Measurements from ENCODE around the gene PPIA. TPM values are rescaled to one million over a fixed set of nuclear protein-coding genes. Genes with fewer than 3 reads are reported as not detected.

The PPIA gene
- polyA plus RNA-seq, 4 donors = 1,389 to 4,480 (median 2,811) TPM

DNA sequence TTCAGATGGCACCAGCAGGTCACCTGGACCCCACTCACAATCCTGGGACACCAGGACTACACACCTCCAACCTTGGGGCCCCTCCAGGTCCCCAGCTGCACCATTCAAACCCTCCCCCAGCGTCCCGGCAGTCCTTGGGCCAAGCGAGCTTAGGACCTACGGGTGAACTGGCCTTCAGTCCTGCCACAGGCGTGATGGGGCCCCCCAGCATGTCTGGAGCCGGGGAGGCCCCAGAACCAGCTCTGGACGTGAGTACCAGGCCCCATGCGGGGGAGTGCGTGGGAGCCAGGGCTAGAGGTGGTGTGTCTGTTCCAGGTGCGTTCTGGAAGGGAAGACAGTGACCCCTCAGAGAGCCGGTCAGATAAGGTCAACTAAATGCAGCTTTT lies 30.1 kb upstream of the PPIA start:
- Histone ChIP-seq H3K4me1 (ENCODE audit: control insufficient read depth in 3 of 3, insufficient read depth in 2 of 3, low read depth in 1 of 3, low read length in 2 of 3) (peaks cover 0 to 17% (median 15%) of the 10 kb centered on the region in 3 donors), H3K36me3 (ENCODE audit: control insufficient read depth in 3 of 3, insufficient read depth in 2 of 3, low read depth in 1 of 3, low read length in 3 of 3) (peaks cover 23 to 71% (median 35%) of the 10 kb centered on the region in 3 donors)
- FAIRE-seq = no peak

DNA sequence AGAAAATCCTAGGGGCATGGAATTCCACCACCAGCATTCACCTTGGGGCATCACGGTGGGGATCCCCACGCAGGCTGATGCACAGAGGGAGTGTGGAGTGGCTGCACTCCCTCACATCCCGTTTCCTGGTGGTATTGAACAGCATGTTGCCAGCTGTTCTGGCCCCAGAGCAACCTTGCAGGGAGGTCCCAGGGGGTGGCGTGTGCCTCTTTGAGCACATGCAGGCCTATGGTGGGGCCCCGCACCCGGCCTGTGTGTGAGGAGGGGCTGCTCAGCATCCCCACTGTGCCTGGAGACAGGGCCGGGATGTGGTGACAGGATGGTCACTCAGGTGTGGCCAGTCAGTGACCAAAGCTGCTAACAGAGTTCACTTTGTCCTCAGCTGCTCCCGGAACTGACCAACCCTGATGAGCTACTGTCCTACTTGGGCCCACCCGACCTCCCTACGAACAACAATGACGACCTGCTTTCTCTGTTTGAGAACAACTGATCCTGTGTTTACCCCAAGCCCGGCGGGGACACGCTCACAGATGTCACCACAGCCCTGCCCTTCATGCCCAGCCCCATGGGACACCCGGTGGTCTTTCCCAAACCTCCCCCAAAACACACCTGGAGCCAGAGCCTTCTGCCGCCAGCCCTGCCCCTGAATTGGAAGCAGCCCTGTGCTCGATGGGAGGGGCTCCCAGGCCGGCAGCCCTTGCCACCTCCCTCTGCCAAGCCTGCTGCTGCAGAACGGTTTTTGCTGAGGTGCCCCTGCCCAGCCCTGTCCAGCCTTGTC lies 29.2 kb upstream of the PPIA start:
- peaks cover 0 to 17% (median 15%) of the 10 kb centered on the region in 3 donors for H3K4me1 ChIP-seq (ENCODE audit: control insufficient read depth in 3 of 3, insufficient read depth in 2 of 3, low read depth in 1 of 3, low read length in 2 of 3)
- H3K9me3 ChIP-seq (ENCODE audit: control insufficient read depth in 2 of 2, insufficient read depth in 1 of 2, low read depth in 1 of 2, low read length in 1 of 2) = no peaks in the 10 kb centered on the region
- H3K4me3 ChIP-seq (ENCODE audit: low read depth in 1 of 3, low read length in 3 of 3) = no peak overlapping the region
- 68 to 74% (median 74%) methylated on average over 17 to 19 of the region's 19 CpGs for WGBS, 3 donors
- peaks cover 23 to 62% (median 29%) of the 10 kb centered on the region in 3 donors for H3K36me3 ChIP-seq (ENCODE audit: control insufficient read depth in 3 of 3, insufficient read depth in 2 of 3, low read depth in 1 of 3, low read length in 3 of 3)
- no peak for DNase-seq
- no peaks in the 10 kb centered on the region for H3K27me3 ChIP-seq (ENCODE audit: control insufficient read depth in 3 of 3, insufficient read depth in 3 of 3, low read length in 3 of 3)
- no peak for FAIRE-seq
- peak overlapping the region in 2 of 3 donors; percentile 63 to 79 for H3K27ac ChIP-seq (ENCODE audit: low read depth in 1 of 3, low read length in 2 of 3)

More for the DNA sequence above, 30.1 kb upstream of the PPIA start:
- Histone ChIP-seq H3K4me3 (ENCODE audit: low read depth in 1 of 3, low read length in 3 of 3) (no peak overlapping the region), H3K27me3 (ENCODE audit: control insufficient read depth in 3 of 3, insufficient read depth in 3 of 3, low read length in 3 of 3) (no peaks in the 10 kb centered on the region), H3K27ac (ENCODE audit: low read depth in 1 of 3, low read length in 2 of 3) (no peak overlapping the region), H3K9me3 (ENCODE audit: control insufficient read depth in 2 of 2, insufficient read depth in 1 of 2, low read depth in 1 of 2, low read length in 1 of 2) (no peaks in the 10 kb centered on the region)
- DNase-seq = no peak
- 88 to 92% (median 92%) methylated on average over 11 of the region's 11 CpGs for WGBS, 3 donors

DNA sequence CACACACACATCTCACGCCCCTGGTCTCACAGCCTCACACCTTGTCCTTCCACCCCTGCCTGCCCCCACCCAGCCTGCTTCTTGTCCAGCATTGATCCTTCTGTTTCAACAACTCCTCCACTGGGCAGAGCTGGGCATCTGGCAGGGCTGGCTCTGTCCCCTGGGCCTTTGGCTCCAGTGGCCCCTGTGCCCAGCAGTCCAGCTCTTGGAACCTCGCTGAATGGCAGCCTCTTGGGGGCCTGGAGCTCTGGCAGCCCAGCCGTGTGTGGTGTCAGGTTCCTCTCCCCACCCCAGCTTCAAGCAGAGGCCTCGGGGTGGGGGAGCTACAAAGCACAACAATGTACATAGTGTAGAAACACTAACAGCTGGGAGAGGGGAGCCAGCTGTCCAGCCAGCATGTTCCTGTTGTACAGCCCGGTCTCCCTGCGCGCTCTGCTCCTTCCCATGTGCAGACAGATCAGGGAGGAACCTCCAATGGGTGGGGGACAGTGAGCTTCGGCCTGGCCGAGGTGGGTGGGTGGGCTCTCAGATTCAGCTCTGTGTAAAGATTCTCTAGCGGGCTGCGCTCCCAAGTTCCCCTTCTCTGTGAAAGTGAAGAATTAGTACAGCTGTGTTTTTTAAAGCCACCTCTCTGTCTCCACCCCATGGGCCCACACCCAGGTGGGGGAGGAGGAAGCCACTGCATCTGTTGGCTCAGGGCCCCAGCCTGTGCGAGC lies 28.4 kb upstream of the PPIA start:
- H3K27me3 ChIP-seq (ENCODE audit: control insufficient read depth in 3 of 3, insufficient read depth in 3 of 3, low read length in 3 of 3) = no peaks in the 10 kb centered on the region
- peaks cover 23 to 55% (median 26%) of the 10 kb centered on the region in 3 donors for H3K36me3 ChIP-seq (ENCODE audit: control insufficient read depth in 3 of 3, insufficient read depth in 2 of 3, low read depth in 1 of 3, low read length in 3 of 3)
- no peaks in the 10 kb centered on the region for H3K9me3 ChIP-seq (ENCODE audit: control insufficient read depth in 2 of 2, insufficient read depth in 1 of 2, low read depth in 1 of 2, low read length in 1 of 2)
- H3K27ac ChIP-seq (ENCODE audit: low read depth in 1 of 3, low read length in 2 of 3) = peak overlapping the region in 2 of 3 donors; percentile 63 to 79
- H3K4me1 ChIP-seq (ENCODE audit: control insufficient read depth in 3 of 3, insufficient read depth in 2 of 3, low read depth in 1 of 3, low read length in 2 of 3) = peaks cover 0 to 17% (median 15%) of the 10 kb centered on the region in 3 donors
- DNase-seq (peak; percentile 54 to 64), FAIRE-seq (no peak)
- H3K4me3 ChIP-seq (ENCODE audit: low read depth in 1 of 3, low read length in 3 of 3) = no peak overlapping the region
- WGBS, 3 donors = 38 to 57% (median 55%) methylated on average over 12 of the region's 12 CpGs

DNA sequence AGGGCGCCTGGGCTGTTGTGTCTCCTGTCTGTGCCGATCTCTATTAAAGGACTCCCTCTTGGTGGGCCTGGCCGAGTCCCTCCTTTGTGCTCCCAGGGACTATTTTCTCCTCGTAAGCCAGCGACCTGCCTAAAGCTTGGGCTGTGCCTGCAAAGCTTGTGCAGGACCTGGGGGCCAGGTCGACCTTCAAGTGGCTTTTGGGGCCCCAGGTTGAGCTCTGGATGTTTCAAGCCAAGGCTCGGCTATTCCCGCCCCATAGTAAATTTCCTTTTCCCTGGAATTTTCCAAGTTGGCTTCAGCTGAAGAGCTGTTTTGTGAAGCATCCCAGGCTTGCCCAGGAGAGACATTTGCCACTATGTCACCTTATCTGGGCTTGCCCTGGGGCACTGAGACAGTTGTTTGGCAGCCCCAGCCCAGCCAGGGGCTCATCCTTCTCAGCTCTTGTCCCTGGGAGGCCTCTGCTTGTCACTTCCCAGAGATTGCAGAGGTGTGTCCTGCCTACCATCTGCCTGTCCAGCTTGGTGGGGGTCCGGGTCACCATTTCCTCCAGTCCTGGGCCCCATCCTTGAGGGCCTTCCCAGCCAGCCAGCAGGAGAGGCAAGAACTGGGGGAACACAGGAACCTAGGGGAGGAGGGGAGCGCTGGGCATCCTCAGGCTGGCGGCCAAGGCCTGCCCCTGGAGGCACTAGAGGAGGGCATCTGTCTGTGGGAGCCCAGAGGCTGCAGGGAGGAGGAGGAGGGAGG lies 27.7 kb upstream of the PPIA start:
- 40 to 47% (median 46%) methylated on average over 11 of the region's 11 CpGs for WGBS, 3 donors
- Histone ChIP-seq H3K27me3 (ENCODE audit: control insufficient read depth in 3 of 3, insufficient read depth in 3 of 3, low read length in 3 of 3) (no peaks in the 10 kb centered on the region), H3K36me3 (ENCODE audit: control insufficient read depth in 3 of 3, insufficient read depth in 2 of 3, low read depth in 1 of 3, low read length in 3 of 3) (peaks cover 17 to 48% (median 19%) of the 10 kb centered on the region in 3 donors), H3K4me1 (ENCODE audit: control insufficient read depth in 3 of 3, insufficient read depth in 2 of 3, low read depth in 1 of 3, low read length in 2 of 3) (peaks cover 0 to 17% (median 15%) of the 10 kb centered on the region in 3 donors), H3K9me3 (ENCODE audit: control insufficient read depth in 2 of 2, insufficient read depth in 1 of 2, low read depth in 1 of 2, low read length in 1 of 2) (no peaks in the 10 kb centered on the region), H3K27ac (ENCODE audit: low read depth in 1 of 3, low read length in 2 of 3) (peak overlapping the region in 2 of 3 donors; percentile 63 to 68), H3K4me3 (ENCODE audit: low read depth in 1 of 3, low read length in 3 of 3) (no peak overlapping the region)
- FAIRE-seq (no peak), DNase-seq (no peak)

DNA sequence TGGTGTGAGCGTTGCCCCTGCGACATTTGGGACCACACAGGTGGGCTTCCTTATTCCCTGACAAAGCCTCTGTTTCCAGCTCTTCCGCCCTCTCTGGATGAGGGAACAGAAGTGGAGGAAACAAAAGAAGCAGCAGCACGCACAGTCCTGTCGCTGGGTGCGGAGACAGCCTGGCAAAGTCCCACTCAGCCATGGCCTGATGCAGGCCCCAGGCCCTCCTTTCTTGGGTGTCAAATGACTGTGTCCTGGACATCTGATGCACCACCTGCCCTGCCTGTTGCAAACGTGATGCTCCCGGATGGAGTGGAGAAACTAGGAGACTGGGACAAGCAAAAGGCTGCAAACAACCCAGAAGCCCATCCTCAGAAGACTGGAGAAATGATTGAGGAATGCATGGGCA lies 27.1 kb upstream of the PPIA start:
- WGBS, 3 donors = 65 to 71% (median 69%) methylated on average over 8 of the region's 8 CpGs
- H3K27me3 ChIP-seq (ENCODE audit: control insufficient read depth in 3 of 3, insufficient read depth in 3 of 3, low read length in 3 of 3) = no peaks in the 10 kb centered on the region
- FAIRE-seq = no peak
- no peaks in the 10 kb centered on the region for H3K9me3 ChIP-seq (ENCODE audit: control insufficient read depth in 2 of 2, insufficient read depth in 1 of 2, low read depth in 1 of 2, low read length in 1 of 2)
- peaks cover 16 to 42% (median 16%) of the 10 kb centered on the region in 3 donors for H3K36me3 ChIP-seq (ENCODE audit: control insufficient read depth in 3 of 3, insufficient read depth in 2 of 3, low read depth in 1 of 3, low read length in 3 of 3)
- no peak for DNase-seq
- H3K4me3 ChIP-seq (ENCODE audit: low read depth in 1 of 3, low read length in 3 of 3) = no peak overlapping the region
- H3K4me1 ChIP-seq (ENCODE audit: control insufficient read depth in 3 of 3, insufficient read depth in 2 of 3, low read depth in 1 of 3, low read length in 2 of 3) = peaks cover 0 to 17% (median 15%) of the 10 kb centered on the region in 3 donors
- peak overlapping the region in 1 of 3 donors; percentile 26 for H3K27ac ChIP-seq (ENCODE audit: low read depth in 1 of 3, low read length in 2 of 3)

DNA sequence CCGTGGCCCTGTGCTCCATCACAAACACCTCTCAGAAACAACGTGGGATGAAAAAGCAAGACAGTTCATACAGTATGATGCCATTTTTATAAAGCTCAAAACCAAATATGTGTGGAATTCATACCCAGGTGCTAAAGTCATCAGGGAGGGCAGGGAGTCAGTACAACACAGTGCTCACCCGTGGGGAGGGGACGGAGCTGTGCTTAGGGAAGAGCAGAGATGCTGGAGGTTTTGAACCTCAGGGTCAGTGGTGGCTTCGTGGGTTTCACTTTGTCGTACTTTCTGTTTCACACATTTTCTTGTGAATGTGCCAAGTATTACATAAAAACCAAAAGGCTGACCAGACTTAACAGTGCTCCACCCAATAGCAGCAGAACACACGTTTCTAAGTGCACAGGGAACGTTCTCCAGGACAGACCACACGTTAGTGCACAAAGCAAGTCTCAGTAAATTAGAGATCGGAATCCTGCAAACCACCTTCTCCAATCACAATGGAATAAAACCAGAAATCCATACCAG lies 26.6 kb upstream of the PPIA start:
- Histone ChIP-seq H3K4me3 (ENCODE audit: low read depth in 1 of 3, low read length in 3 of 3) (no peak overlapping the region), H3K27me3 (ENCODE audit: control insufficient read depth in 3 of 3, insufficient read depth in 3 of 3, low read length in 3 of 3) (no peaks in the 10 kb centered on the region), H3K27ac (ENCODE audit: low read depth in 1 of 3, low read length in 2 of 3) (peak overlapping the region in 1 of 3 donors; percentile 26), H3K4me1 (ENCODE audit: control insufficient read depth in 3 of 3, insufficient read depth in 2 of 3, low read depth in 1 of 3, low read length in 2 of 3) (peaks cover 0 to 17% (median 15%) of the 10 kb centered on the region in 3 donors), H3K9me3 (ENCODE audit: control insufficient read depth in 2 of 2, insufficient read depth in 1 of 2, low read depth in 1 of 2, low read length in 1 of 2) (no peaks in the 10 kb centered on the region), H3K36me3 (ENCODE audit: control insufficient read depth in 3 of 3, insufficient read depth in 2 of 3, low read depth in 1 of 3, low read length in 3 of 3) (peaks cover 12 to 37% (median 16%) of the 10 kb centered on the region in 3 donors)
- FAIRE-seq = no peak
- peak; percentile 36 to 56 for DNase-seq
- 7 to 15% (median 8%) methylated on average over 10 of the region's 10 CpGs for WGBS, 3 donors

DNA sequence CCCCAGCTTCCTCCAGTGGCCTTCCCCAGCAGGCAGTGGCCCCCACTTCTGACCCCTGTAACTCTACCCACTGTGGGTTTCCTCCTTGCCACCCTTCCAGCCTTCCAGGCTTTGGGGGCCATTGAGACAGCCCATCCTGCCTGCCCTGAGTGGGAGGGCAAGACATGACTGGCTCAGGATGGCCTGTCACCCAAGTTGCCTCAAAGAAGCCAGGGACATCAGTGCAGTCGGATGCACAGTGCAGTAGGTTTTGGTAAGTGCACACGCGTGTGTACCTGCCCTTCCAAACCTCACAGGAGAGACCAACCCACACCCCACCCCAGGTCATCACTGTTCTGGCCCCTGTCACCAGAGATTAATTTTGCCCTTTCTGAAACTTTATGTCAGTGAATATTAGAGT lies 25.1 kb upstream of the PPIA start:
- peaks cover 0 to 4% (median 0%) of the 10 kb centered on the region in 3 donors for H3K27me3 ChIP-seq (ENCODE audit: control insufficient read depth in 3 of 3, insufficient read depth in 3 of 3, low read length in 3 of 3)
- H3K4me3 ChIP-seq (ENCODE audit: low read depth in 1 of 3, low read length in 3 of 3) = no peak overlapping the region
- no peaks in the 10 kb centered on the region for H3K9me3 ChIP-seq (ENCODE audit: control insufficient read depth in 2 of 2, insufficient read depth in 1 of 2, low read depth in 1 of 2, low read length in 1 of 2)
- WGBS, 3 donors = 63 to 69% (median 66%) methylated on average over 3 of the region's 3 CpGs
- H3K4me1 ChIP-seq (ENCODE audit: control insufficient read depth in 3 of 3, insufficient read depth in 2 of 3, low read depth in 1 of 3, low read length in 2 of 3) = peaks cover 0 to 17% (median 15%) of the 10 kb centered on the region in 3 donors
- no peak for FAIRE-seq
- no peak overlapping the region for H3K27ac ChIP-seq (ENCODE audit: low read depth in 1 of 3, low read length in 2 of 3)
- DNase-seq = no peak
- peaks cover 5 to 22% (median 7%) of the 10 kb centered on the region in 3 donors for H3K36me3 ChIP-seq (ENCODE audit: control insufficient read depth in 3 of 3, insufficient read depth in 2 of 3, low read depth in 1 of 3, low read length in 3 of 3)

DNA sequence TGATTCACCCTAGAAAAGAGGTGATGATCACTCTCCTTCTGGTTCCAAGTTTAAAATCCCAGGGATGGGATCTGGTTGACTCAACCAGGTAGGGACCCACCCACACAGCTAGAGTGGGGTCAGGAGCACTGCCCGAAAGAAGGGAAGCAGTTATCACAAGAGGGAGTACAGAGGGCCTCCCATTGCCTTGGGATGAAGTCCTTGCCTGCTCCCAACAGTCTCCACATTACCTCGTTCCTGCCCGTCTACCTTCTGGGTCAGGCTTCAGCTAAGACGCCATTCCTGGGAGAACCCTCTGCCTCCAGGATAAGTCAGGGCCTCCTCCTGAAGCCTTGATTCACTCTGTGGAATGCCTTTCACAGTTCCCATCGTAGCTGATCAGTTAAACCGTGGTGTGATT lies 24.0 kb upstream of the PPIA start:
- FAIRE-seq (no peak), DNase-seq (no peak)
- peaks cover 0 to 4% (median 0%) of the 10 kb centered on the region in 3 donors for H3K27me3 ChIP-seq (ENCODE audit: control insufficient read depth in 3 of 3, insufficient read depth in 3 of 3, low read length in 3 of 3)
- H3K4me3 ChIP-seq (ENCODE audit: low read depth in 1 of 3, low read length in 3 of 3) = no peak overlapping the region
- no peaks in the 10 kb centered on the region for H3K9me3 ChIP-seq (ENCODE audit: control insufficient read depth in 2 of 2, insufficient read depth in 1 of 2, low read depth in 1 of 2, low read length in 1 of 2)
- peaks cover 0 to 11% (median 0%) of the 10 kb centered on the region in 3 donors for H3K36me3 ChIP-seq (ENCODE audit: control insufficient read depth in 3 of 3, insufficient read depth in 2 of 3, low read depth in 1 of 3, low read length in 3 of 3)
- 43 to 67% (median 62%) methylated on average over 6 of the region's 6 CpGs for WGBS, 3 donors
- H3K27ac ChIP-seq (ENCODE audit: low read depth in 1 of 3, low read length in 2 of 3) = no peak overlapping the region
- peaks cover 0 to 17% (median 12%) of the 10 kb centered on the region in 3 donors for H3K4me1 ChIP-seq (ENCODE audit: control insufficient read depth in 3 of 3, insufficient read depth in 2 of 3, low read depth in 1 of 3, low read length in 2 of 3)

Measured in small intestine (tissue), 7 donors.